K562 (cell line): ENCODE results near the gene RIOX2.

Experiments used
- CCAR2 ChIP-seq: fragments of 200-400 bp; formaldehyde crosslinking; IDR thresholded peaks from 2 replicates; pipeline ENCODE4 v1.6.1; 2017; ENCODE audit warnings: mild to moderate bottlenecking, low read depth, low read length
- CHD1 ChIP-seq: fragments of 200-600 bp; sonication (generic); IDR thresholded peaks from one replicate; pipeline ENCODE4 v1.6.1; 2012; ENCODE audit warnings: mild to moderate bottlenecking, moderate library complexity, low read length, inconsistent platforms
- CTCF ChIP-seq, 3 experiments: IDR thresholded peaks in 2 of 3; conservative IDR thresholded peaks in 1 of 3; 2 replicates each; pipeline ENCODE4 v1.5.1; 2011 to 2012; ENCODE audit warnings: low read length in 3 of 3, mild to moderate bottlenecking in 3 of 3, control low read depth in 2 of 3, improper control_type of control experiment in 1 of 3, inconsistent platforms in 1 of 3, low read depth in 1 of 3, mixed read lengths in 1 of 3, moderate library complexity in 1 of 3; ENCODE audit not compliant: insufficient read depth in 2 of 3
- EZH2 ChIP-seq: IDR thresholded peaks from 2 replicates; pipeline ENCODE4 v1.6.1; 2012; ENCODE audit warnings: low read depth, mild to moderate bottlenecking, inconsistent platforms, low read length, borderline replicate concordance
- POLR2AphosphoS5 ChIP-seq: IDR thresholded peaks from 2 replicates; pipeline ENCODE4 v1.6.1; 2011; ENCODE audit warnings: mild to moderate bottlenecking, low read depth, low read length, moderate library complexity; ENCODE audit not compliant: control insufficient read depth, insufficient read depth
- RBBP5 ChIP-seq: fragments of 200-600 bp; sonication (generic); IDR thresholded peaks from 2 replicates; pipeline ENCODE4 v1.6.1; 2012; ENCODE audit warnings: borderline replicate concordance, mild to moderate bottlenecking, low read length, control low read depth, inconsistent platforms; ENCODE audit not compliant: insufficient read depth, poor library complexity, severe bottlenecking
- SIRT6 ChIP-seq: IDR thresholded peaks from one replicate; pipeline ENCODE4 v1.6.1; 2012; ENCODE audit warnings: low read depth, mild to moderate bottlenecking, control low read depth, inconsistent platforms, low read length, moderate library complexity
- UBTF ChIP-seq, 2 experiments: IDR thresholded peaks; 2 replicates each; pipeline ENCODE4 v1.6.1; 2012; ENCODE audit warnings: improper control_type of control experiment in 2 of 2, low read depth in 2 of 2, low read length in 2 of 2, borderline replicate concordance in 1 of 2
- ZNF133 ChIP-seq: fragments of 250-450 bp; sonication (Bioruptor Pico); IDR thresholded peaks from 2 replicates; pipeline ENCODE4 v1.4.0; 2020; ENCODE audit warnings: mild to moderate bottlenecking

- no peak for TF ChIP-seq SIRT6
- no peak for TF ChIP-seq CCAR2
- no peak for TF ChIP-seq CHD1
- peak; percentile 51; the same call in 1 of the 2 replicates for TF ChIP-seq POLR2AphosphoS5
- TF ChIP-seq ZNF133 = no peak
- TF ChIP-seq UBTF (IDR thresholded peaks at IDR 0.05; ENCODE audit: borderline replicate concordance in 1 of 2, low read depth in 2 of 2, low read length in 2 of 2) = no peak
- TF ChIP-seq CTCF (IDR thresholded peaks at IDR 0.05 in 2 of 3, conservative IDR thresholded peaks at IDR 0.05 in 1 of 3; ENCODE audit: insufficient read depth in 2 of 3, low read depth in 1 of 3, low read length in 3 of 3) = no peak
- no peak for TF ChIP-seq RBBP5
- TF ChIP-seq EZH2 = no peak
Measured at GRCh38 chr3:97910931-97911351, 61.3 kb downstream of the RIOX2 start.
